PFSK-1 (cell line): ENCODE data around the gene LILRA6.

Source experiments
- FOXP2 ChIP-seq: optimal IDR thresholded peaks from 2 replicates; pipeline ENCODE3; 2011; ENCODE audit warnings: borderline replicate concordance, control low read depth, inconsistent platforms; ENCODE audit not compliant: insufficient read depth; ENCODE audit errors: extremely low read length, extremely low read depth
- POLR2AphosphoS5 ChIP-seq: IDR thresholded peaks from 2 replicates; pipeline ENCODE4 v1.6.1; 2012; ENCODE audit warnings: low read depth, mild to moderate bottlenecking, control low read depth, low read length, moderate library complexity
- SIN3A ChIP-seq: IDR thresholded peaks from 2 replicates; pipeline ENCODE4 v1.6.1; 2012; ENCODE audit warnings: mild to moderate bottlenecking, low read length, moderate library complexity, borderline replicate concordance; ENCODE audit not compliant: insufficient read depth
- TAF1 ChIP-seq: IDR thresholded peaks from 2 replicates; pipeline ENCODE4 v1.6.1; 2012; ENCODE audit warnings: low read length, control low read depth, borderline replicate concordance; ENCODE audit not compliant: insufficient read depth
- TF ChIP-seq, protein P1 (sequence below), 2 experiments: IDR thresholded peaks; 2 replicates each; pipeline versions ENCODE4 v1.6.1 to v1.8.0; 2011 to 2012; ENCODE audit warnings: low read depth in 2 of 2, low read length in 2 of 2, control low read depth in 1 of 2, inconsistent platforms in 1 of 2, mild to moderate bottlenecking in 1 of 2, moderate library complexity in 1 of 2; ENCODE audit not compliant: insufficient read depth in 1 of 2

Gene LILRA6

DNA sequence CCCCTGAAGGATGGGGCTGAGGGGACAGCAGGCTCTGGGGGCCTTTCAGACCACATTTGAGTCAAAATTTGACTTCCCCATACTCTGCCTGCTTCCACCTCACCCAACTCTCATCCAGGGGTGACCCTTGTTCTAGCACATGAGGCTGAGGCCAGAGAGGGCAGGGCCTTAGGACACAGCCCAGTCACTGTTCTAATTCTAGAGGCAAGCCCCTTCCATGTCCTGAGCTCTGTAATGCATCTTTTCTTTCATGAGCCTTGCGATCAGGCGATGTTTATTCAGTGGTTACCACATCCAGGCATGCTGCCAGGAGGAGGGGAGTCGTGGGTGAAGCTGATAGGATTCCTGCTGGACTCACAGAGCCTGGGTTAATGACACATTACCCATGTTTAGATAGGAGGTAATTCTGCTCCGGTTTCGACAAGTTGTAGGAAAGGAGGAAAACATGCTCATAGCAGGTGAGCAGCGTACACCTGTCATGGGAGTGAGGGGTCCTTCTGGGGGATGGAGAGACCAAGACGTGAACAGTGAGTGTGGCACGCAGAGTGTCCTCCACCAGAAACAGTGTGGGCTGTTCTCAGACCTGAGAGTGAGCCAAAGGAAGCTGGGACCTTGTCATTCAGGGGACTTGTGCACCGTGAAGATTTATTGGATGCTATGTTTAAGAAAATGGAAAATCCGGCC lies 32.6 kb downstream of the LILRA6 start:
- no peak for TF ChIP-seq TAF1
- peak; percentile 34 for TF ChIP-seq FOXP2
- TF ChIP-seq SIN3A = peak; percentile 54; the same call in 1 of the 2 replicates
- no peak; the same call in 1 of the 2 replicates for TF ChIP-seq POLR2AphosphoS5
- TF ChIP-seq, protein P1, sequence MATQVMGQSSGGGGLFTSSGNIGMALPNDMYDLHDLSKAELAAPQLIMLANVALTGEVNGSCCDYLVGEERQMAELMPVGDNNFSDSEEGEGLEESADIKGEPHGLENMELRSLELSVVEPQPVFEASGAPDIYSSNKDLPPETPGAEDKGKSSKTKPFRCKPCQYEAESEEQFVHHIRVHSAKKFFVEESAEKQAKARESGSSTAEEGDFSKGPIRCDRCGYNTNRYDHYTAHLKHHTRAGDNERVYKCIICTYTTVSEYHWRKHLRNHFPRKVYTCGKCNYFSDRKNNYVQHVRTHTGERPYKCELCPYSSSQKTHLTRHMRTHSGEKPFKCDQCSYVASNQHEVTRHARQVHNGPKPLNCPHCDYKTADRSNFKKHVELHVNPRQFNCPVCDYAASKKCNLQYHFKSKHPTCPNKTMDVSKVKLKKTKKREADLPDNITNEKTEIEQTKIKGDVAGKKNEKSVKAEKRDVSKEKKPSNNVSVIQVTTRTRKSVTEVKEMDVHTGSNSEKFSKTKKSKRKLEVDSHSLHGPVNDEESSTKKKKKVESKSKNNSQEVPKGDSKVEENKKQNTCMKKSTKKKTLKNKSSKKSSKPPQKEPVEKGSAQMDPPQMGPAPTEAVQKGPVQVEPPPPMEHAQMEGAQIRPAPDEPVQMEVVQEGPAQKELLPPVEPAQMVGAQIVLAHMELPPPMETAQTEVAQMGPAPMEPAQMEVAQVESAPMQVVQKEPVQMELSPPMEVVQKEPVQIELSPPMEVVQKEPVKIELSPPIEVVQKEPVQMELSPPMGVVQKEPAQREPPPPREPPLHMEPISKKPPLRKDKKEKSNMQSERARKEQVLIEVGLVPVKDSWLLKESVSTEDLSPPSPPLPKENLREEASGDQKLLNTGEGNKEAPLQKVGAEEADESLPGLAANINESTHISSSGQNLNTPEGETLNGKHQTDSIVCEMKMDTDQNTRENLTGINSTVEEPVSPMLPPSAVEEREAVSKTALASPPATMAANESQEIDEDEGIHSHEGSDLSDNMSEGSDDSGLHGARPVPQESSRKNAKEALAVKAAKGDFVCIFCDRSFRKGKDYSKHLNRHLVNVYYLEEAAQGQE (IDR thresholded peaks at IDR 0.05; ENCODE audit: insufficient read depth in 1 of 2, low read depth in 2 of 2, low read length in 2 of 2) = no peak

DNA sequence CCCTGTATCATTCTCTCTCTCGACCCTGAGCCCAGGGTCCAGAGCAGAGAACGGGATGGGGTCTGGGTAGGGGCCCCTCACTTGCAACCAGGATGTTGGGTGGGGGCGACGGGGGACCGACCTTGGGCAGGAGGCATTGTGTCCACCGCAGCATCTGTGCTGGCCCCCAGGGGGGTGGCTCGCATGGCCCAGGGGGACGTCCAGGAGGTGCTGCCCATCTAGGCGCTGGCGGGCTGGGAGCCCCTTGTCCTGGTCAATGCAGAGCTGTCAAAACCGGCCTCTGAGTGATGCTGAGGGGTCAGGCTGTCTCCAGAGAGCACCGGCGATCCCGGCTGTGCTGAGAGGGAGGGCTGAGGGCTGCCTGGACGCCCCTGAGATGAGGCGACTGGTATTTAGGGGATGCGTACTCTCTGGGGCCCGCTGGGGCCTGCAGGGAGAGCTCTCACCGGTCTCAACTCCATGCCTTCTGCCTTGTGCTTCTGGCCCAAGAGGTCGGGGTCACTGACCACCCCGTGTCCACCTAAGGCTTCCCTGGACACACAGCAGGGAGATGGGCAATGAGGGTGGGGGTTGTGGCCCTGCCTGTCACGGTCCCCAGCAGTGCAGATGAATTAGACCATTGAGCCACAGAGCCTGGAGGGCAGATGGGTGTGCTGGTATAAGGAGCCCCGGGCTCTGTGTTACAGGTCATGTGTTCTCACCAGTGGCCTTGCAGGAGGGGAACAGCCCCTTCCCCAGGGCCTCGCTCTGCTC lies 33.4 kb downstream of the LILRA6 start:
- TF ChIP-seq FOXP2 (peak; percentile 2), SIN3A (peak; percentile 29; the same call in 1 of the 2 replicates), POLR2AphosphoS5 (peak; percentile 14; the same call in 1 of the 2 replicates), TAF1 (no peak)
- TF ChIP-seq, protein P1 (IDR thresholded peaks at IDR 0.05; ENCODE audit: insufficient read depth in 1 of 2, low read depth in 2 of 2, low read length in 2 of 2) = no peak

DNA sequence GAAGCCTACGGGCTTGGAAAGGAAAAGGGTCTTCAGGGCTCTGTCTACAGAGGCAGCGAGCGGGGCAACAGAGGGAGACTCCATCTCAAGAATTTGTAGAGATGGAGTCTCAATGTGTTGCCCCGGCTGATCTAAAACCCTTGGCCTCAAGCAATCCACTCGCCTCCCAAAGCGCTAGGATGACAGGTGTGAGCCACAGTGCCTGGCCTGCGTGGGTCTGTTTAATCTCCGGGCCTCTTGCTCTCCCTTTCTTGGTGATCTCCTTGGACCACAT lies 33.9 kb downstream of the LILRA6 start:
- TF ChIP-seq FOXP2 = no peak
- TF ChIP-seq POLR2AphosphoS5 = peak; percentile 72

DNA sequence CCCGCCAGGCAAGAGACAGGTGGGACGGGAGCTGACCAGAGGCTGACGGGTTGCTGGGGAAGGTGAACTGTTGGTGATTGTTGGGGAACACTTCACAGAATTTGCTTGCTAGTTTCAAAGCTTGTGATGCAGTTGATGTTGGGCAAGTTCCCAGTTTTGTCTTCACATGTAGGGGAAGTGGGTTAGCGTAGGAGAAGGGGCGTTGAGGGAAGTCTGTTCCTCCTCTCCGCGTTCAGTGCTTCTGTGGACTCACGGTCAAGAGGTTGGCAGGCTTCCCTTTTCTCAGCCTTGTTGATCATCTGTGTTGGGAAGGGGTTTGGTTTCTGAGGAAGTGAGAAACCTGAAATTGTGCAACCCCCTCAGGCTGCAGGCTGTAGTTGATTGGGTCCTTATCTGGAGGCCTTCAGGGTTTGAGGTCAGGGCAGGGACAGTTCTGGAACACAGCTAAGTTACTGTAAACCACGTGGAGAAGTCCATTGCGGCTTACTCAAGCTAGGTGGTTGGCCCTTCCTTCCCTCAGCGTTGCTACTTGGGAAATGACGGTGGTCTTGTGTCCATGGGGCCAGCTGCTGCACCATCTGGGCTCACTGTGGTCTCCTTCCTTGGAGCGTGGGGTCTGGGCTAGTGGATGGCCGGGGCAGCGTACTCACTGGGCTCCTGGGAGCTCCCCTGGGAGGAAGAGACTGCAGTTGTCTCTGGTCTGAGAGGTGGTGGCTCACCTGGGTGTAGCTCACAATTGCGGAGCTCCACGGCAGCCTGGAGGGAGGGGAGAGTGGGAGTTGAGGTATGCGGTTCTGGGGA lies 34.4 kb downstream of the LILRA6 start:
- TF ChIP-seq, protein P1 (IDR thresholded peaks at IDR 0.05; ENCODE audit: insufficient read depth in 1 of 2, low read depth in 2 of 2, low read length in 2 of 2) = peak in 1 of 2 experiments; percentile 53; a peak in 1 of 4 replicates
- TF ChIP-seq FOXP2 (peak; percentile 11), POLR2AphosphoS5 (peak; percentile 59), SIN3A (peak; percentile 79; the same call in 1 of the 2 replicates), TAF1 (peak; percentile 48; the same call in 1 of the 2 replicates)

DNA sequence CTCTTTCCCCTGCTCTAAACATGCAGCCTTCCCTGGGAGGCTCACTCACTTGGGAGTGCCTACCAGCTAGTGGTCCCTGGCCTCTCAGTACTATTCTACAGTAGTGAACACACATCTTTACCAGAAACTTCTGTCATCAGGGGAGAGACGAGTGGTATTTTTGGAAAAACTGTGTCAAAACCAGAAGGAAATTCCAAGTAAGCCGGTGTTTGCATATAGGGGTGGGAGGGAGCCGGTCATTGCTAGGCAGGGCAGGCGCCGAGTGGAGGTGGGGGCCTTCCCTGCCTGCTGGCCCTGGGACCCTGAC lies 35.0 kb downstream of the LILRA6 start:
- TF ChIP-seq POLR2AphosphoS5 (no peak; the same call in 1 of the 2 replicates), SIN3A (no peak), TAF1 (no peak), FOXP2 (no peak)
- TF ChIP-seq, protein P1 (IDR thresholded peaks at IDR 0.05; ENCODE audit: insufficient read depth in 1 of 2, low read depth in 2 of 2, low read length in 2 of 2) = no peak
